ENCODE data around the gene EMX2.

Gene EMX2

GRCh38 chr10:117596706-117597105 lies 54.2 kb downstream of the EMX2 start:
- in situ Hi-C loops (cut with MboI; ENCODE audit: low sequenced_read_pairs): no loop called here

GRCh38 chr10:117597216-117597615 lies 54.7 kb downstream of the EMX2 start:
- in situ Hi-C loops (cut with MboI; ENCODE audit: low sequenced_read_pairs): no loop called here
